ENCODE measurements around the gene CEP350.

CEP350 gene

GRCh38 chr1:179937668-179938254 lies 16.8 kb upstream of the CEP350 start:
- H3K4me3 ChIP-seq (ENCODE audit: low read length), result no peak overlapping the region

GRCh38 chr1:179938752-179939151 lies 15.9 kb upstream of the CEP350 start:
- Histone ChIP-seq H3K4me2 (ENCODE audit: low read length) (no peak overlapping the region), H3K4me3 (ENCODE audit: low read length) (no peak overlapping the region), H3K56ac (ENCODE audit: low read length) (no peak overlapping the region), H3K79me2 (ENCODE audit: control insufficient read depth, insufficient read depth, low read length) (no peaks in the 10 kb centered on the region), H2BK15ac (replicated peaks; ENCODE audit: low read depth) (no peak overlapping the region), H3K79me1 (ENCODE audit: low read length) (no peaks in the 10 kb centered on the region), H2BK5ac (ENCODE audit: low read length) (no peak overlapping the region), H3K4me1 (ENCODE audit: control insufficient read depth, low read depth, low read length) (no peaks in the 10 kb centered on the region), H3K9ac (ENCODE audit: low read length) (no peak overlapping the region), H3K4ac (ENCODE audit: low read depth, low read length) (no peak overlapping the region), H4K5ac (ENCODE audit: low read length) (no peak overlapping the region), H2BK120ac (ENCODE audit: low read depth, low read length) (no peak overlapping the region), H3K23ac (ENCODE audit: low read length) (no peak overlapping the region), H2AK5ac (ENCODE audit: low read length) (no peak overlapping the region), H4K8ac (ENCODE audit: low read depth, low read length) (no peak overlapping the region), H3K18ac (ENCODE audit: low read length) (no peak overlapping the region), H3K36me3 (ENCODE audit: control insufficient read depth, insufficient read depth, low read length) (no peaks in the 10 kb centered on the region), H3K27ac (ENCODE audit: low read depth, low read length) (no peak overlapping the region), H3K27me3 (ENCODE audit: insufficient read depth, low read length, poor library complexity) (no peaks in the 10 kb centered on the region)
- WGBS (ENCODE audit: extremely low coverage, insufficient coverage, low lambda C conversion rate), result no CpG with 5 or more reads among the region's 2 CpGs
- no peak for DNase-seq

More at GRCh38 chr1:179937668-179938254, 16.8 kb upstream of the CEP350 start:
- Histone ChIP-seq H2BK5ac (ENCODE audit: low read length) (no peak overlapping the region), H3K79me1 (ENCODE audit: low read length) (no peaks in the 10 kb centered on the region), H3K27ac (ENCODE audit: low read depth, low read length) (no peak overlapping the region), H2AK5ac (ENCODE audit: low read length) (no peak overlapping the region), H3K36me3 (ENCODE audit: control insufficient read depth, insufficient read depth, low read length) (no peaks in the 10 kb centered on the region), H2BK120ac (ENCODE audit: low read depth, low read length) (no peak overlapping the region), H3K4ac (ENCODE audit: low read depth, low read length) (no peak overlapping the region), H3K56ac (ENCODE audit: low read length) (no peak overlapping the region), H3K4me2 (ENCODE audit: low read length) (no peak overlapping the region), H2BK15ac (replicated peaks; ENCODE audit: low read depth) (no peak overlapping the region), H3K23ac (ENCODE audit: low read length) (no peak overlapping the region), H4K5ac (ENCODE audit: low read length) (no peak overlapping the region), H3K18ac (ENCODE audit: low read length) (no peak overlapping the region), H3K9ac (ENCODE audit: low read length) (no peak overlapping the region), H3K4me1 (ENCODE audit: control insufficient read depth, low read depth, low read length) (no peaks in the 10 kb centered on the region), H3K27me3 (ENCODE audit: insufficient read depth, low read length, poor library complexity) (no peaks in the 10 kb centered on the region), H3K79me2 (ENCODE audit: control insufficient read depth, insufficient read depth, low read length) (no peaks in the 10 kb centered on the region), H4K8ac (ENCODE audit: low read depth, low read length) (no peak overlapping the region)
- DNase-seq, result no peak

GRCh38 chr1:179939941-179940340 lies 14.7 kb upstream of the CEP350 start:
- no peak overlapping the region for H3K27ac ChIP-seq (ENCODE audit: low read depth, low read length)
- no CpG with 5 or more reads among the region's 1 CpG for WGBS (ENCODE audit: extremely low coverage, insufficient coverage, low lambda C conversion rate)
- H4K5ac ChIP-seq (ENCODE audit: low read length), result no peak overlapping the region

GRCh38 chr1:179941454-179941853 lies 13.2 kb upstream of the CEP350 start:
- H3K79me1 ChIP-seq (ENCODE audit: low read length), result no peaks in the 10 kb centered on the region
- no peak overlapping the region for H3K9ac ChIP-seq (ENCODE audit: low read length)
- no peak overlapping the region for H4K5ac ChIP-seq (ENCODE audit: low read length)
- no peaks in the 10 kb centered on the region for H3K36me3 ChIP-seq (ENCODE audit: control insufficient read depth, insufficient read depth, low read length)
- no peaks in the 10 kb centered on the region for H3K79me2 ChIP-seq (ENCODE audit: control insufficient read depth, insufficient read depth, low read length)
- H3K56ac ChIP-seq (ENCODE audit: low read length), result no peak overlapping the region
- no peak overlapping the region for H3K4me2 ChIP-seq (ENCODE audit: low read length)
- H2AK5ac ChIP-seq (ENCODE audit: low read length), result no peak overlapping the region
- no peak overlapping the region for H3K27ac ChIP-seq (ENCODE audit: low read depth, low read length)
- no peak overlapping the region for H2BK5ac ChIP-seq (ENCODE audit: low read length)
- H3K4me3 ChIP-seq (ENCODE audit: low read length), result no peak overlapping the region
- H2BK120ac ChIP-seq (ENCODE audit: low read depth, low read length), result no peak overlapping the region
- no peaks in the 10 kb centered on the region for H3K27me3 ChIP-seq (ENCODE audit: insufficient read depth, low read length, poor library complexity)
- no peak for DNase-seq
- no peak overlapping the region for H3K4ac ChIP-seq (ENCODE audit: low read depth, low read length)
- H3K23ac ChIP-seq (ENCODE audit: low read length), result no peak overlapping the region
- no peaks in the 10 kb centered on the region for H3K4me1 ChIP-seq (ENCODE audit: control insufficient read depth, low read depth, low read length)
- no peak overlapping the region for H3K18ac ChIP-seq (ENCODE audit: low read length)
- H2BK15ac ChIP-seq (replicated peaks; ENCODE audit: low read depth), result no peak overlapping the region
- no peak overlapping the region for H4K8ac ChIP-seq (ENCODE audit: low read depth, low read length)
- WGBS (ENCODE audit: extremely low coverage, insufficient coverage, low lambda C conversion rate), result no CpG with 5 or more reads among the region's 2 CpGs

More at GRCh38 chr1:179939941-179940340, 14.7 kb upstream of the CEP350 start:
- Histone ChIP-seq H3K18ac (ENCODE audit: low read length) (no peak overlapping the region), H2BK15ac (replicated peaks; ENCODE audit: low read depth) (no peak overlapping the region), H3K4me3 (ENCODE audit: low read length) (no peak overlapping the region), H2AK5ac (ENCODE audit: low read length) (no peak overlapping the region), H3K56ac (ENCODE audit: low read length) (no peak overlapping the region), H2BK5ac (ENCODE audit: low read length) (no peak overlapping the region), H3K23ac (ENCODE audit: low read length) (no peak overlapping the region), H3K4ac (ENCODE audit: low read depth, low read length) (no peak overlapping the region), H3K36me3 (ENCODE audit: control insufficient read depth, insufficient read depth, low read length) (no peaks in the 10 kb centered on the region), H4K8ac (ENCODE audit: low read depth, low read length) (no peak overlapping the region), H3K27me3 (ENCODE audit: insufficient read depth, low read length, poor library complexity) (no peaks in the 10 kb centered on the region), H3K4me2 (ENCODE audit: low read length) (no peak overlapping the region), H3K9ac (ENCODE audit: low read length) (no peak overlapping the region), H3K79me1 (ENCODE audit: low read length) (no peaks in the 10 kb centered on the region), H3K79me2 (ENCODE audit: control insufficient read depth, insufficient read depth, low read length) (no peaks in the 10 kb centered on the region), H3K4me1 (ENCODE audit: control insufficient read depth, low read depth, low read length) (no peaks in the 10 kb centered on the region), H2BK120ac (ENCODE audit: low read depth, low read length) (no peak overlapping the region)
- no peak for DNase-seq

GRCh38 chr1:179950651-179951050 lies 4.0 kb upstream of the CEP350 start:
- Histone ChIP-seq H2BK15ac (replicated peaks; ENCODE audit: low read depth) (no peak overlapping the region), H3K4me1 (ENCODE audit: control insufficient read depth, low read depth, low read length) (no peaks in the 10 kb centered on the region), H2BK5ac (ENCODE audit: low read length) (no peak overlapping the region), H3K27ac (ENCODE audit: low read depth, low read length) (no peak overlapping the region), H3K36me3 (ENCODE audit: control insufficient read depth, insufficient read depth, low read length) (no peaks in the 10 kb centered on the region), H3K23ac (ENCODE audit: low read length) (no peak overlapping the region), H2BK120ac (ENCODE audit: low read depth, low read length) (no peak overlapping the region), H3K79me2 (ENCODE audit: control insufficient read depth, insufficient read depth, low read length) (peaks cover 7% of the 10 kb centered on the region), H3K9ac (ENCODE audit: low read length) (no peak overlapping the region), H2AK5ac (ENCODE audit: low read length) (no peak overlapping the region), H3K4me3 (ENCODE audit: low read length) (no peak overlapping the region), H4K8ac (ENCODE audit: low read depth, low read length) (no peak overlapping the region), H3K56ac (ENCODE audit: low read length) (no peak overlapping the region), H3K27me3 (ENCODE audit: insufficient read depth, low read length, poor library complexity) (no peaks in the 10 kb centered on the region), H3K18ac (ENCODE audit: low read length) (no peak overlapping the region), H3K4me2 (ENCODE audit: low read length) (no peak overlapping the region), H3K4ac (ENCODE audit: low read depth, low read length) (no peak overlapping the region), H3K79me1 (ENCODE audit: low read length) (no peaks in the 10 kb centered on the region), H4K5ac (ENCODE audit: low read length) (no peak overlapping the region)
- DNase-seq, result no peak
- WGBS (ENCODE audit: extremely low coverage, insufficient coverage, low lambda C conversion rate), result no CpG with 5 or more reads among the region's 7 CpGs

All from mesendoderm (in vitro differentiated cells).